Measurements from ENCODE around the gene CAMTA1.

DNA sequence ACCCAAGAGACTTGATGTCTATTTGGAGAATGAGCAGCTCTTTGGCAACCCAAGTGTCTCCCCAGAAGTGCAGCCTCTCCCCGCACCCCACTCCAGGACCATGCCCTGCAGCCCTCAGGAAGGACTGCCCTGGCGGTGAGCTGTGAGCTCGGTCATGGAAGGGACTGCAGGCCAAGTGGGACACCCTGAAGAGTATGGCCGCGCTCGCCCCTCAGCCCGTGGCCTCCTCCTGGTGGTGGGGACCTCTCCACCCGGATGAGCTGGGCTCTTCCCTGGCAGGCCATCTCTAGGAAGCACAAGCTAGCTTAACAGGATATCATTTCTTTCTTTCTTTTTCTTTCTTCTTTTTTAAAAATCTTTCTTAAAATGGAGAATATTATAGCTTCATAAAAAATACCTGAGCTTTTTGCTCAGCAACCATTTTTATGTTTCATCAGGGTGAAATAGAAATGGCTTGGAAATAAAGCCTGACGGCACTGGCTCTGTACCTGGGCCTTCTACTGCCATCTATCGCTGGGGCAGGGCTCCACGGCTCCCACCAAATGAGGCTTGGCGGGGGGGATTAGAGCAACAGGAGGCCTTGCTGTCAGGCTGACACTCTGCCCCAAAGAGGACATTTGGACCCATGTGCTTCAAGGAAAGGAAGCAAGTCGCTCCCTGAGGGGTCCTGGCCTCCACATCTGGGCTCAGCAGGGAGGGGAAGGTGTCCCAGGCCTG lies 689.7 kb downstream of the CAMTA1 start:
- TF ChIP-seq POLR2AphosphoS5 (IDR thresholded peaks at IDR 0.05) (no peak), CTCF (IDR thresholded peaks at IDR 0.05) (no peak)

All from upper lobe of left lung (tissue), 4 donors.